Transverse colon (tissue), 4 donors: ENCODE measurements around the gene NADK. TPM values are rescaled to one million over a fixed set of nuclear protein-coding genes. Genes with fewer than 3 reads are reported as not detected.

Experiments used
- DNase-seq: peaks from one replicate; pipeline ENCODE4 v3.0.0-alpha.2; 2019
- H3K27ac ChIP-seq, 4 donors: fragments of 200-600 bp; sonication (generic); 2 replicates each; pipeline ENCODE4 v1.5.1; 2016 to 2018; ENCODE audit warnings: inconsistent platforms in 4 of 4
- H3K27me3 ChIP-seq: fragments of 200-600 bp; sonication (generic); 2 replicates; pipeline ENCODE4 v1.5.1; 2017; ENCODE audit warnings: inconsistent platforms
- H3K36me3 ChIP-seq, 4 donors: fragments of 200-600 bp; sonication (generic); 2 replicates each; pipeline ENCODE4 v1.5.1; 2017 to 2019; ENCODE audit warnings: inconsistent platforms in 4 of 4
- H3K4me1 ChIP-seq, 4 donors: fragments of 200-600 bp; sonication (generic); 2 replicates each; pipeline ENCODE4 v1.5.1; 2017 to 2020; ENCODE audit warnings: inconsistent platforms in 4 of 4
- H3K4me3 ChIP-seq, 4 donors: fragments of 200-600 bp; sonication (generic); 1 replicate in 1 of 4; 2 replicates in 3 of 4; pipeline versions ENCODE4 v1.5.1 to v1.6.1; 2017 to 2019; ENCODE audit warnings: inconsistent platforms in 4 of 4
- H3K9me3 ChIP-seq, 2 donors: fragments of 200-600 bp; sonication (generic); 2 replicates each; pipeline ENCODE4 v1.5.1; 2017 to 2019; ENCODE audit warnings: inconsistent platforms in 2 of 2
- EP300 ChIP-seq: sonication (generic); formaldehyde crosslinking; IDR thresholded peaks from one replicate; pipeline ENCODE4 v1.6.1; 2017; ENCODE audit warnings: antibody characterized with exemption, low read depth
- POLR2A ChIP-seq: fragments of 450-650 bp; IDR thresholded peaks from one replicate; pipeline ENCODE4 v1.6.1; 2016; ENCODE audit warnings: antibody characterized with exemption, mild to moderate bottlenecking, moderate library complexity
- POLR2AphosphoS5 ChIP-seq, 3 donors: sonication (generic); formaldehyde crosslinking; IDR thresholded peaks; one replicate each; pipeline ENCODE4 v1.6.1; 2016; ENCODE audit warnings: antibody characterized with exemption in 3 of 3
- WGBS, 2 donors: methylation state at CpG; one replicate each; pipeline ENCODE4 v1.1.5; 2018; ENCODE audit warnings: low coverage in 1 of 2; 5-methylcytosine and 5-hydroxymethylcytosine counted together
- in situ Hi-C, 4 donors: fragments of 200-750 bp; cut with MboI; loops; one replicate each; pipeline versions ENCODE4 v1.15.0 to v1.15.1; 2017; ENCODE audit warnings: low sequenced_read_pairs in 3 of 4, low pct_ligation_motif_present in 1 of 4, low pct_unique_long_range_greater_than_20kb in 1 of 4
- intact Hi-C: fragments of 100-400 bp; cut with DNase I; formaldehyde crosslinking; loops from one replicate; pipeline ENCODE4 v1.15.1; 2023; ENCODE audit warnings: low total_unique reads
- total RNA-seq, 4 donors: library from RNA; depleted of rRNA; stranded (reverse); fragments of >200 nt; gene quantifications; one replicate each; pipeline ENCODE4 v1.1.0, GENCODE V29; 2016
- TF ChIP-seq, protein P1 (sequence below), 5 experiments: fragments of 200-600 bp in 3 of 5; fragments of 450-650 bp in 2 of 5; sonication (generic) in 3 of 5; IDR thresholded peaks; 1 replicate in 2 of 5; 2 replicates in 3 of 5; pipeline ENCODE4 v1.5.1; 2016 to 2017; ENCODE audit warnings: antibody characterized with exemption in 5 of 5, inconsistent platforms in 3 of 5, mild to moderate bottlenecking in 2 of 5, moderate library complexity in 1 of 5

Gene NADK, protein sequence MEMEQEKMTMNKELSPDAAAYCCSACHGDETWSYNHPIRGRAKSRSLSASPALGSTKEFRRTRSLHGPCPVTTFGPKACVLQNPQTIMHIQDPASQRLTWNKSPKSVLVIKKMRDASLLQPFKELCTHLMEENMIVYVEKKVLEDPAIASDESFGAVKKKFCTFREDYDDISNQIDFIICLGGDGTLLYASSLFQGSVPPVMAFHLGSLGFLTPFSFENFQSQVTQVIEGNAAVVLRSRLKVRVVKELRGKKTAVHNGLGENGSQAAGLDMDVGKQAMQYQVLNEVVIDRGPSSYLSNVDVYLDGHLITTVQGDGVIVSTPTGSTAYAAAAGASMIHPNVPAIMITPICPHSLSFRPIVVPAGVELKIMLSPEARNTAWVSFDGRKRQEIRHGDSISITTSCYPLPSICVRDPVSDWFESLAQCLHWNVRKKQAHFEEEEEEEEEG
- 100 to 1,000 TPM; 129 to 191 (median 152) TPM for total RNA-seq

DNA sequence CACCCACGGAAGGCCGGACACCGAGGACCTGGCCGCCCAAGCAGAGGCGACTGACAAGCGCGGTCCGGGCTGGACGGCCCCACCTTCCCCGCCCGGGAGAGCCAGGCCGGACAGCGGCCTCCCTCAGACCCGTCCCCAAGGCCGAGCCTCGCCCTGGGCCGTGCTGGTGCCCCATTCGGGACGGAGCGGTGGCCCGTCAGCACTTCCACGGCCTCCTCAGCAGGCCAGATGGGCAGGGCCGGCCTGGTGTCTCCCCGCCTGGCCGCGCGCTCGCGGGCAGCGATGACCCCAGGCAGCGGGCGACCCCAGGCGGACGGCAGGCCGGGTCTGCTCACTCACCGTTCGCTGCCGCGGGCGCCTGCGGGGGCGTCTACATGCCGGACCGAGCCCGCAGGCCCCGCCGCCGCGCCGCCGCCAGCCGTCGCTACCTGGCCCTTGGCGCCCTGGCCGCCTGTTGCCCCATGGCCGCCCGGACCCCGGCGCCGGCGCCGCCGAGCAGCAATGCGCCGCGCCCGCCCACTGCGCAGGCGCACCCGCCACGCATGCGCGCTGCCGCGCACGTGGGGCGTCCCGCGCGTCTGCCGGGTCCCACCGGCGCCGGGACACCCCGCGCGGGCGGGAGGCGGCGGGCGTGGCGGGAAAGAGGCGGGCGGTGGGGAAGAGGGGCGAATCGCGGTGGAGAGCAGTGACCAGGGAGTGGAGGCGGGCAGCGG is at the start of gene NADK:
Gene NADK, minus strand, starts transcription at position 521 of the 713 bp plus-strand sequence. CDS start 13,064 bp downstream, outside the sequence.
- H3K36me3 ChIP-seq = no peaks in the 10 kb centered on the region
- H3K4me3 ChIP-seq = peak within 1 kb of the TSS; percentile 60 to 97 (median 66)
- TF ChIP-seq EP300 (no peak), POLR2AphosphoS5 (IDR thresholded peaks at IDR 0.05) (no peak), POLR2A (no peak)
- TF ChIP-seq, protein P1, sequence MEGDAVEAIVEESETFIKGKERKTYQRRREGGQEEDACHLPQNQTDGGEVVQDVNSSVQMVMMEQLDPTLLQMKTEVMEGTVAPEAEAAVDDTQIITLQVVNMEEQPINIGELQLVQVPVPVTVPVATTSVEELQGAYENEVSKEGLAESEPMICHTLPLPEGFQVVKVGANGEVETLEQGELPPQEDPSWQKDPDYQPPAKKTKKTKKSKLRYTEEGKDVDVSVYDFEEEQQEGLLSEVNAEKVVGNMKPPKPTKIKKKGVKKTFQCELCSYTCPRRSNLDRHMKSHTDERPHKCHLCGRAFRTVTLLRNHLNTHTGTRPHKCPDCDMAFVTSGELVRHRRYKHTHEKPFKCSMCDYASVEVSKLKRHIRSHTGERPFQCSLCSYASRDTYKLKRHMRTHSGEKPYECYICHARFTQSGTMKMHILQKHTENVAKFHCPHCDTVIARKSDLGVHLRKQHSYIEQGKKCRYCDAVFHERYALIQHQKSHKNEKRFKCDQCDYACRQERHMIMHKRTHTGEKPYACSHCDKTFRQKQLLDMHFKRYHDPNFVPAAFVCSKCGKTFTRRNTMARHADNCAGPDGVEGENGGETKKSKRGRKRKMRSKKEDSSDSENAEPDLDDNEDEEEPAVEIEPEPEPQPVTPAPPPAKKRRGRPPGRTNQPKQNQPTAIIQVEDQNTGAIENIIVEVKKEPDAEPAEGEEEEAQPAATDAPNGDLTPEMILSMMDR (IDR thresholded peaks at IDR 0.05) = no peak
- in situ Hi-C loops (no loop called here), intact Hi-C loops (no loop called here)
- H3K9me3 ChIP-seq = no peaks in the 10 kb centered on the region
- peaks cover 56 to 77% (median 75%) of the 10 kb centered on the region in 4 donors for H3K4me1 ChIP-seq
- DNase-seq = peak; percentile 70
- H3K27me3 ChIP-seq = no peaks in the 10 kb centered on the region
- 1% methylated on average over 67 of the region's 99 CpGs; no CpG with 5 or more reads in 1 of the 2 donors for WGBS, 2 donors
- H3K27ac ChIP-seq = peak within 1 kb of the TSS; percentile 91 to 97 (median 96)

DNA sequence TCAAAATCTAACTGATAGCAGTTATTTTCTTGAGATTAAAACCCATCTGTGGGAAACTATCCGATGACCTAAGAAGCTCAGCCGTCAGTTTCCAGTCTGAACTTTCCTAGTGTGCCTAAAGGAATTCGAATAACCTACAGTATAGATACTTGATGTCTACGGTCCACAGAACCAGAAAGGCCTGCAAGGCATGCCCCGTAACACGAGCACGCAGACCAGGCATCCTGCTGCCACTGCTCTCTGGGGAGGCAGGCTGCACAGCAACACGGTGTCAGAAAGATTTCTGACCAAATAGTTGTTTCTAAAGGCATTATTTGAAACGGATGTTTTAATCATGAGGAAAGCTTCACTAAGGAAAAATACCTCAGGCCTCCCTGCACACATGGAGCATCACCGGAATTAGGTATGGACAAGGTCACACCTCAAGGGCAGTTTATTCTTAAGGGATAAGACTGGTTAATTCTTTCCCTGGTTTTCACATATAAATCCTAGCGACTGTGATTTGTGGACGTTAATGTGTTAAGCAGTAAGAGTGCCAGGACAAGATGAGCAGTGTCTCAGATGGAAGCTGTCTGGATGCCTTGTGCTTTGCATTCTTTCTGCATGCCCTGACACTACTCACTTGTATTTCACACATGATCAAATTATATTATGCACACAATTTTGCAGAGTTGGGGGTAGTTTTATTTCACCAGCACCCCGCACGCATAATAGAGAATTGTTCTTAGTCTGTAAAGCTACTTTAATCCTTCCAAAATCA is 49.0 kb upstream of the NADK start:
- WGBS, 2 donors = 76 to 80% methylated on average over 10 to 14 of the region's 14 CpGs
- Histone ChIP-seq H3K4me3 (no peak overlapping the region), H3K27me3 (no peaks in the 10 kb centered on the region), H3K4me1 (peaks cover 0 to 22% (median 10%) of the 10 kb centered on the region in 4 donors), H3K9me3 (no peaks in the 10 kb centered on the region), H3K36me3 (peaks cover 0 to 14% (median 0%) of the 10 kb centered on the region in 4 donors), H3K27ac (no peak overlapping the region)
- in situ Hi-C loops (no loop called here), intact Hi-C loops (no loop called here)
- no peak for DNase-seq
- TF ChIP-seq EP300 (no peak), POLR2AphosphoS5 (IDR thresholded peaks at IDR 0.05) (no peak), POLR2A (no peak)
- TF ChIP-seq, protein P1 (IDR thresholded peaks at IDR 0.05) = no peak

DNA sequence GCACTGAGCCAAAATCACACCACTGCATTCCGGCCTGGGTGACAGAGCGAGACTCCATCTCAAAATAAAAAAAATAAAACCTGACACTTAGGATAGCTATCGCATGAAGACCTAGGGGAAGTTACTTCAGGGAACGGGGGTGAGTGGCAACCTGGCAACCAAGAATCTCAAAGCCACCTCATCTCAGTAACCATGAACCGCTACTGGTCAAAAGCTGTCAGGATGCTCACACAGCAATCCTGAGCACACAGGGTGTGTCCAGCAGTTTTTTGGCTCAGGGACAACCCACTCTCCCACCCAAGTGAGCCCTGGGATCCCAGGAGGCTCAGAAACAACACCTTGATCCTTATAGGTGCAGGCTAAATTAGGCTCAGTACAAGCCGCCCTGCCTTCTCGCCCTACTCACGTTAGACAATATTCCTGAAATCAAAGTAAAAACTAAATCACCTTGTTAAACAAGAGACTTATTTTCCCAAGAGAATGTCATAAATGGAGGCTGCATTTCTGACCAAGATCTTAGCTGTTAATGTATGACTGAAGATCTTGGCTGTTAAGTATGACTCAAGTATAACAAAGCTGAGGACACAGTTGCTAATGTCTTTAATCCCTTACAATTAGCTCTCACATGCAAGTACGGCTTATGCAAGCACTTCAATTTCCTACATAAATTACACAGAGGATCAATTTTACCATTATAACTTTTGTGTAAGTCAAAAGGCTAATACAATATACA is 48.3 kb upstream of the NADK start:
- Histone ChIP-seq H3K4me3 (no peak overlapping the region), H3K9me3 (no peaks in the 10 kb centered on the region), H3K4me1 (peaks cover 0 to 22% (median 10%) of the 10 kb centered on the region in 4 donors), H3K36me3 (peaks cover 0 to 14% (median 0%) of the 10 kb centered on the region in 4 donors), H3K27ac (no peak overlapping the region), H3K27me3 (no peaks in the 10 kb centered on the region)
- 62 to 86% methylated on average over 4 to 9 of the region's 9 CpGs for WGBS, 2 donors
- in situ Hi-C loops (no loop called here), intact Hi-C loops (no loop called here)
- TF ChIP-seq, protein P1 (IDR thresholded peaks at IDR 0.05) = no peak
- TF ChIP-seq EP300 (no peak), POLR2A (no peak), POLR2AphosphoS5 (IDR thresholded peaks at IDR 0.05) (no peak)
- no peak for DNase-seq
